ENCODE data around the gene SLC4A3. TPM values are rescaled to one million over a fixed set of nuclear protein-coding genes. Genes with fewer than 3 reads are reported as not detected.

Gene SLC4A3
- total and polyA plus RNA-seq, 2 donors = 0.47 to 6.9 TPM

DNA sequence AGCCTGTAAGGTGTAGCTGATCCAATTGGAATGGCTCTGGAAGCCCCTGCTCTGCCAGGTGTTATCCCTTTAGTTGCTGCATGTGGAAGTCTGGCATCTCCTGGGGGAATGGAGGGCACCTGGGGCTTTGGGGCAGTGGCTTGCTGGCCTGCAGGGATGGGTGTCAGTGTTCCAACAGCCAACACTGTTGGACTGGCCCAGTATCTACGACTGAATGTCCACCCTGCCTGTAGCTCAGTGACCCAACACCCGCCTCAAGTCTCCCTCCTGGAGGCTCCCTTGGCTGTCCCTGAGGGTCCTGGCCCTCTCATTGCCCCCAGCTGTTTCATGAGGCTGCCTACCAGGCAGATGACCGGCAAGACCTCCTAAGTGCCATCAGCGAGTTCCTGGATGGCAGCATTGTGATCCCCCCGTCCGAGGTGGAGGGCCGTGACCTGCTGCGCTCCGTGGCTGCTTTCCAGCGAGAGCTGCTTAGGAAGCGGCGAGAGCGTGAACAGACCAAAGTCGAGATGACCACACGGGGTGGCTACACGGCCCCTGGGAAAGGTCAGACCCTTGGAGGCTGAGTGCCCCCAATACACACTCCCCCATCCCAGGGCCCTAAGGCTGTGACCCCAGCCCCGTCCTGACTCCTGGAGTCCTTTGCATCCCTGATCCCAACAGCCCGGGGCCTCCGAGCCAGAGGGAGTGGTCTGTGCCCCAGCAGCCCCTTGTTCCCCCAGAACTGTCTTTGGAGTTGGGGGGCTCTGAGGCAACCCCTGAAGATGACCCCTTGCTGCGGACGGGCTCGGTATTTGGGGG lies 7.7 kb downstream of the SLC4A3 start:
- Histone ChIP-seq H3K4me1 (ENCODE audit: control insufficient read depth in 2 of 2, insufficient read depth in 2 of 2, low read length in 2 of 2) (peaks cover 3 to 5% of the 10 kb centered on the region in 2 donors), H3K36me3 (ENCODE audit: control insufficient read depth in 2 of 2, insufficient read depth in 2 of 2, low read length in 1 of 2) (no peaks in the 10 kb centered on the region), H3K27me3 (ENCODE audit: control insufficient read depth in 2 of 2, insufficient read depth in 1 of 2, low read length in 1 of 2) (peaks cover 0 to 53% of the 10 kb centered on the region in 2 donors), H3K4me3 (ENCODE audit: low read length in 2 of 2) (no peak overlapping the region), H3K27ac (ENCODE audit: low read depth in 1 of 2, low read length in 1 of 2) (no peak overlapping the region), H3K9me3 (ENCODE audit: control insufficient read depth in 2 of 2, insufficient read depth in 1 of 2, low read length in 1 of 2) (no peaks in the 10 kb centered on the region)
- no peak for DNase-seq (ENCODE audit: low read depth in 6 of 9, low spot score in 9 of 9)
- 95% methylated on average over 22 of the region's 22 CpGs for WGBS

DNA sequence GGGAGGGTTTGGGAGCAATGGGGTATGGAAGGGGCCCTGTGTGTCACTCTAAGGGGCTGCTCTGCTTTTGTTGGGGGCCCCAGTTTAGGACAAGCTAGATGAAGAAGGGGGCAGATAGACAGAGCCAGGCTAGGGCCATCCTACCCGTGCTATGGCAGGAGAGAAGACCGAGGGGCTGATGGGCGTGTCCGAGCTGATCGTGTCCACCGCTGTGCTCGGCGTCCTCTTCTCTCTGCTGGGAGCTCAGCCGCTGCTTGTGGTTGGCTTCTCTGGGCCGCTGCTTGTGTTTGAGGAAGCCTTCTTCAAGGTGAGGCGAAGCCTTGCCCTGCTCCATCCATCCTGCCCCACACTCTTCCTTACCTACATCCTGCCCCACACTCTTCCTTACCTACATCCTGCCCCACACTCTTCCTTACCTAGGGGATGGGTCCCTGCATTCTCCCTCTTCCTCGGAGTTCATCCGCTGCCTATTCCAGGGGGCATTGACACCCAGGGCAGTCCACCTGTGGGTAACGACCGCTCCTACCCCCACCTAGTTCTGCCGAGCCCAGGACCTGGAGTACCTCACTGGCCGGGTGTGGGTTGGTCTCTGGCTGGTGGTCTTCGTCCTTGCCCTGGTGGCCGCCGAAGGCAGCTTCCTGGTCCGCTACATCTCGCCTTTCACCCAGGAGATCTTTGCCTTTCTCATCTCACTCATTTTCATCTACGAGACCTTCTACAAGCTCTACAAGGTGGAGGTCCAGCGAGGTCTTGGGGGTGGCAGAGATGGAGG lies 8.9 kb downstream of the SLC4A3 start:
- DNase-seq (ENCODE audit: low read depth in 6 of 9, low spot score in 9 of 9) = no peak
- Histone ChIP-seq H3K4me3 (ENCODE audit: low read length in 2 of 2) (no peak overlapping the region), H3K4me1 (ENCODE audit: control insufficient read depth in 2 of 2, insufficient read depth in 2 of 2, low read length in 2 of 2) (peaks cover 3 to 5% of the 10 kb centered on the region in 2 donors), H3K27ac (ENCODE audit: low read depth in 1 of 2, low read length in 1 of 2) (no peak overlapping the region), H3K27me3 (ENCODE audit: control insufficient read depth in 2 of 2, insufficient read depth in 1 of 2, low read length in 1 of 2) (peaks cover 0 to 44% of the 10 kb centered on the region in 2 donors), H3K36me3 (ENCODE audit: control insufficient read depth in 2 of 2, insufficient read depth in 2 of 2, low read length in 1 of 2) (no peaks in the 10 kb centered on the region), H3K9me3 (ENCODE audit: control insufficient read depth in 2 of 2, insufficient read depth in 1 of 2, low read length in 1 of 2) (no peaks in the 10 kb centered on the region)
- 93% methylated on average over 24 of the region's 24 CpGs for WGBS

DNA sequence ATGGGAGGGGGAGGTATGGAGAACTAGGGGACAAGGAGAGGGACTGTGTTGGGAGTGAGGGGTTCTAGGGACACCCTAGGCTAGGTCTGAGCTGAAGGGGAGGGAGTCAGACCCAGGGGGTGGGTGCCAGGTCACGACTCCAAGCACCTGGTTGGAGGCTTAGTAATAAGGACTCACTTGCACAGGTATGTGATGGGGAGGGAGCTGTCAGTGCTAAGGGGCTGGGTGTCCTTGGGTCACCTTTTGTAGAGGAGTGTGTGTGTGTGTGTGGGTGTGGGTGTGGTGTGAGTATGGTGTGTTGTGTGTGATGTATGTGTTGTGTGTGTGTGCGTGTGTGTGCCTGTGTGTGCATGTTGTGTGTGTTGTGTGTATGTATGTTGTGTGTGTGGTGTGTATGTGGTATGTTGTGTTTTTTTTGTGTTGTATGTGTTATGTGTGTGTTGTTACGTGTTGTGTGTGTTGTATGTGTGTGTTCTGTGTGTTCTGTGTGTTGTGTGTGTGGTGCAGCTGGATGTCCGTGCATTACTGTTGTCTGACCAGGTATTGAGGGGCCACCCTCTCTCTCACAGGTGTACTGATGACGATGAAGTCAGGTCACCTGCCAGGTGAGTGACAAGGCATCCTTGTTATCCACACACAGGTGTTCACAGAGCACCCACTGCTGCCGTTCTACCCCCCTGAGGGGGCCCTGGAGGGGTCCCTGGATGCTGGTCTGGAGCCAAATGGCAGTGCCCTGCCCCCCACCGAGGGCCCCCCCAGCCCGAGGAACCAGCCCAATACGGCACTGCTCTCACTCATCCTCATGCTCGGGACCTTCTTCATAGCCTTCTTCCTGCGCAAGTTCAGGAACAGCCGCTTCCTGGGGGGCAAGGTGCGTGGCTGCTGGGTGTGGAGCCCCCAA lies 9.8 kb downstream of the SLC4A3 start:
- peaks cover 0 to 43% of the 10 kb centered on the region in 2 donors for H3K27me3 ChIP-seq (ENCODE audit: control insufficient read depth in 2 of 2, insufficient read depth in 1 of 2, low read length in 1 of 2)
- no peak for DNase-seq (ENCODE audit: low read depth in 6 of 9, low spot score in 9 of 9)
- H3K9me3 ChIP-seq (ENCODE audit: control insufficient read depth in 2 of 2, insufficient read depth in 1 of 2, low read length in 1 of 2) = no peaks in the 10 kb centered on the region
- 86% methylated on average over 13 of the region's 13 CpGs for WGBS
- no peak overlapping the region for H3K4me3 ChIP-seq (ENCODE audit: low read length in 2 of 2)
- peaks cover 6 to 10% of the 10 kb centered on the region in 2 donors for H3K4me1 ChIP-seq (ENCODE audit: control insufficient read depth in 2 of 2, insufficient read depth in 2 of 2, low read length in 2 of 2)
- H3K27ac ChIP-seq (ENCODE audit: low read depth in 1 of 2, low read length in 1 of 2) = no peak overlapping the region
- H3K36me3 ChIP-seq (ENCODE audit: control insufficient read depth in 2 of 2, insufficient read depth in 2 of 2, low read length in 1 of 2) = no peaks in the 10 kb centered on the region

DNA sequence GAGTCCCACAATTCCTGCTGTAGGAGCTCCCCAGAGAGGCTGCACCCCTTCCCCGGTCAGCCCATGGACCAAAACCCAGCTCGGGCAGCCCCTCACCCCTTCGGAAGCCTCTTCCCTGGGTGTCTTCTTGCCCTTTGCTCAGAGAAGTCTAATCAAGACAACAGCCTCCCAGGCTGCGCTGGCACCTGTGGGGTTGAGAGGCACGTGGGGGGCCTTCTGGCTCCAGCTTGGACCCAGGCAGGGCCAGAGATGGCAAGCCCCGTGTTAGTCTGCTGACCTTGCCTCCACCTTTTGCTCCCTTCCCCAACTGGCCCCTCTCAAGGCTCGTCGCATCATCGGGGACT lies 10.4 kb downstream of the SLC4A3 start:
- H3K27ac ChIP-seq (ENCODE audit: low read depth in 1 of 2, low read length in 1 of 2) = no peak overlapping the region
- no peaks in the 10 kb centered on the region for H3K9me3 ChIP-seq (ENCODE audit: control insufficient read depth in 2 of 2, insufficient read depth in 1 of 2, low read length in 1 of 2)
- 93% methylated on average over 9 of the region's 9 CpGs for WGBS
- peaks cover 0 to 47% of the 10 kb centered on the region in 2 donors for H3K27me3 ChIP-seq (ENCODE audit: control insufficient read depth in 2 of 2, insufficient read depth in 1 of 2, low read length in 1 of 2)
- no peak for DNase-seq (ENCODE audit: low read depth in 6 of 9, low spot score in 9 of 9)
- no peaks in the 10 kb centered on the region for H3K36me3 ChIP-seq (ENCODE audit: control insufficient read depth in 2 of 2, insufficient read depth in 2 of 2, low read length in 1 of 2)
- H3K4me3 ChIP-seq (ENCODE audit: low read length in 2 of 2) = no peak overlapping the region
- peaks cover 9 to 16% of the 10 kb centered on the region in 2 donors for H3K4me1 ChIP-seq (ENCODE audit: control insufficient read depth in 2 of 2, insufficient read depth in 2 of 2, low read length in 2 of 2)

DNA sequence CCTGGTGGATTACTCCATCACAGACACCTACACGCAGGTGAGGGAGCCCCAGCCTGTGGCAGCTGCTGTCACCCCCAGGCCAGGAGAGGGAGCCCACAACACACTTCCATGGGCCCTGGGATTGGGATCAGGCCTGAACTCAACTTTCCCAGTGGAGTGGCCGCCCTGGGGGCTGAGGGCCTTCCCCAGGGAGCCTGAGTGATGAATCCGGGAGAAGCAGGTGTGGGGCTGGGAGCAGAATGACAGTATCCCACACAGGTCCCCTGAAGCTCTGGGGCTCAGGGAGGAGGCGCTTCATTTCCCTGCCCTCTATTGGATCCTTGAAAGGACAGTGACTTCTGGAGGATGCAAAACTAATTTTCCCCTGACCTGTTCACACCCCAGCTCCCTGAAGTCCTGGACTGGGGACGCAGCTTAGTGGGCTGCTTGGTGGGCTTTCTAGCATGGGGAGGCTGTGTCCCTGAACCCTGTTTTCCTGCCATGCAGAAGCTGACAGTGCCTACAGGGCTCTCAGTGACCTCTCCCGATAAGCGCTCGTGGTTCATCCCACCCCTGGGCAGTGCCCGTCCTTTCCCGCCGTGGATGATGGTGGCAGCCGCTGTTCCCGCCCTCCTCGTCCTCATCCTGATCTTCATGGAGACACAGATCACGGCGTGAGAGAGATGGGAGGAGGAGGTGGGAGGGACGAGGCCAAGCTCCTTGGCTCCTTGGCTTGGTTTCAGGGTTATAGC lies 11.0 kb downstream of the SLC4A3 start:
- no peak overlapping the region for H3K4me3 ChIP-seq (ENCODE audit: low read length in 2 of 2)
- peaks cover 0 to 51% of the 10 kb centered on the region in 2 donors for H3K27me3 ChIP-seq (ENCODE audit: control insufficient read depth in 2 of 2, insufficient read depth in 1 of 2, low read length in 1 of 2)
- H3K4me1 ChIP-seq (ENCODE audit: control insufficient read depth in 2 of 2, insufficient read depth in 2 of 2, low read length in 2 of 2) = peaks cover 11 to 16% of the 10 kb centered on the region in 2 donors
- WGBS = 95% methylated on average over 17 of the region's 17 CpGs
- no peaks in the 10 kb centered on the region for H3K36me3 ChIP-seq (ENCODE audit: control insufficient read depth in 2 of 2, insufficient read depth in 2 of 2, low read length in 1 of 2)
- DNase-seq (ENCODE audit: low read depth in 6 of 9, low spot score in 9 of 9) = no peak
- no peak overlapping the region for H3K27ac ChIP-seq (ENCODE audit: low read depth in 1 of 2, low read length in 1 of 2)
- H3K9me3 ChIP-seq (ENCODE audit: control insufficient read depth in 2 of 2, insufficient read depth in 1 of 2, low read length in 1 of 2) = no peaks in the 10 kb centered on the region

DNA sequence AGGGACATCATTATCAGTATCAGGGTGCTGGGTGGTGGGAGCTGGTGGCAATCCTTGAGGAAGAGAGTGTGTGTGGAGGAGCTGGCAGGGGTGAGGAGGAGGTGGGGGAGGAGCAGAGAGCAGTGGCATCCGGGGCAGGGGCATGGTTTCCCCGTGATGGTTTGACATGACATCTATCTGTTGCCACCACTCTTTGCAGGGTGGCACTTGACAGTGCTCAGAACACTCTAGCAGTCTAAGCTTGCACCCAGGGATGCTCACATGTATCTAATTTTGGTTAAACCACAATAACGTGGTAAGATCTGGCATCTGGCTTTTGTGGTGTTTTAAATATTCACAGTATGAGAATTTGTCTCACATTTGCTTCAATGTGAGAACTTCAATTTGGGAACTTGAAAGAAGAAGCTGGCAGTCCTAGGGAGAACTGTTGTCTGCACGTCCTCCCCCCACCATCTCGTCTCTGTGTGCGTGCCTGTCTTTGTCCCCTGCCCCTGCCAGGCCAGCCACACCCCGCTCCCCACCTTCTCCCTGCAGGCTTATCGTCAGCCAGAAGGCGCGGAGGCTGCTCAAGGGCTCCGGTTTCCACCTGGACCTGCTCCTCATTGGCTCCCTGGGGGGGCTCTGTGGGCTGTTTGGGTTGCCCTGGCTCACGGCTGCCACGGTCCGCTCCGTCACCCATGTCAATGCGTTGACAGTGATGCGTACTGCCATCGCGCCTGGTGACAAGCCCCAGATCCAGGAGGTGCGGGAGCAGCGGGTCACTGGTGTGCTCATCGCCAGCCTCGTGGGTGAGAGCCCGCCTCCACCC lies 11.7 kb downstream of the SLC4A3 start:
- 73% methylated on average over 24 of the region's 24 CpGs for WGBS
- H3K27me3 ChIP-seq (ENCODE audit: control insufficient read depth in 2 of 2, insufficient read depth in 1 of 2, low read length in 1 of 2) = peaks cover 0 to 58% of the 10 kb centered on the region in 2 donors
- no peaks in the 10 kb centered on the region for H3K36me3 ChIP-seq (ENCODE audit: control insufficient read depth in 2 of 2, insufficient read depth in 2 of 2, low read length in 1 of 2)
- no peaks in the 10 kb centered on the region for H3K9me3 ChIP-seq (ENCODE audit: control insufficient read depth in 2 of 2, insufficient read depth in 1 of 2, low read length in 1 of 2)
- DNase-seq (ENCODE audit: low read depth in 6 of 9, low spot score in 9 of 9) = no peak
- H3K4me3 ChIP-seq (ENCODE audit: low read length in 2 of 2) = no peak overlapping the region
- H3K27ac ChIP-seq (ENCODE audit: low read depth in 1 of 2, low read length in 1 of 2) = no peak overlapping the region
- H3K4me1 ChIP-seq (ENCODE audit: control insufficient read depth in 2 of 2, insufficient read depth in 2 of 2, low read length in 2 of 2) = peaks cover 11 to 16% of the 10 kb centered on the region in 2 donors

DNA sequence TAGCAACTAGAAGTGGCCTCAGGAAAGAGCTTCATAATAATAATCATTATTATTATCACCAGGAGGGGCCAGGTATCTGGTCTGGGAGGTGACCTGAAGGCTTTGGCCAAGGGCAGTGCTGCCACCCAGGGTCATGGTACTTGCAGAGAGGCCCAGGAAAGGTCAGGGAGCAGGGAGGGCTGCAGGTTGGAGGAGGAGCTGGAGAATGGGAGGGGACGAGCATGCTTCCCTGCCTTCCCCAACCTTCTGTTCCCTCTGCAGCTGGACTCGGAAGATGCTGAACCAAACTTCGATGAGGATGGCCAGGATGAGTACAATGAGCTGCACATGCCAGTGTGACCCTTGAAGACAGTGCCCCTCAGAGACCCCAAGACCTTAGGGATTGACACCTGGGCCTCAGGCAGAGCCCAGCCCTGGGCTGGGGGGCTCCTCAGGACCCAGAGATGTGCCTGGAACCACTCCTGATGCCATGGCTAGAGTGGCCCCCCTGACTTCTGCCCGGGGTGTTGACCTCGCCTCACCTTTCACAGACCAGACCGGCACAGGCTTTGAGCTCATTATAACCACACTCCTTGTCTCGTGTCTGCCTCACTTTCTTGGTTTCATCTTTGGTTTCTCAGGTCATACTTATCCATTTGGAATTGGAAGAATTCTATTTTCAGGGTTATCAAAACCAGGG lies 14.1 kb downstream of the SLC4A3 start:
- Histone ChIP-seq H3K36me3 (ENCODE audit: control insufficient read depth in 2 of 2, insufficient read depth in 2 of 2, low read length in 1 of 2) (no peaks in the 10 kb centered on the region), H3K9me3 (ENCODE audit: control insufficient read depth in 2 of 2, insufficient read depth in 1 of 2, low read length in 1 of 2) (no peaks in the 10 kb centered on the region), H3K4me1 (ENCODE audit: control insufficient read depth in 2 of 2, insufficient read depth in 2 of 2, low read length in 2 of 2) (peaks cover 11 to 16% of the 10 kb centered on the region in 2 donors), H3K4me3 (ENCODE audit: low read length in 2 of 2) (no peak overlapping the region), H3K27ac (ENCODE audit: low read depth in 1 of 2, low read length in 1 of 2) (no peak overlapping the region), H3K27me3 (ENCODE audit: control insufficient read depth in 2 of 2, insufficient read depth in 1 of 2, low read length in 1 of 2) (peaks cover 2 to 56% of the 10 kb centered on the region in 2 donors)
- WGBS = 90% methylated on average over 7 of the region's 7 CpGs
- DNase-seq (ENCODE audit: low read depth in 6 of 9, low spot score in 9 of 9) = no peak

All from thymus (tissue), 11 donors.